HTR-8/SVneo (cell line): ENCODE measurements around the gene B9D2.
"Not testable (repeated sequence)": the region's sequence is repeated elsewhere in the genome, so short reads cannot be mapped to it uniquely, and the experiment has no call there.

Experiments used
- DNase-seq: peaks from one replicate; pipeline ENCODE4 v3.0.0; 2011; ENCODE audit warnings: low spot score, mixed read lengths; ENCODE audit not compliant: insufficient read length
- FAIRE-seq: peaks from 2 replicates; lab custom pipeline; 2011; peaks lifted over from hg19 to GRCh38; lab: Jason Lieb, UNC

Gene B9D2

GRCh38 chr19:41392775-41393174 lies 28.8 kb upstream of the B9D2 start:
- FAIRE-seq (no peak), DNase-seq (no peak)

- FAIRE-seq (no peak), DNase-seq (no peak)
Measured at GRCh38 chr19:41391618-41392017, 27.7 kb upstream of the B9D2 start.

- FAIRE-seq (no peak), DNase-seq (no peak)
Measured at GRCh38 chr19:41386442-41386841, 22.5 kb upstream of the B9D2 start.

GRCh38 chr19:41384351-41384750 lies 20.4 kb upstream of the B9D2 start:
- no peak for FAIRE-seq
- DNase-seq, result no peak

- FAIRE-seq, DNase-seq: not testable (repeated sequence)
Measured at GRCh38 chr19:41381536-41381935, 17.6 kb upstream of the B9D2 start.

- DNase-seq (no peak), FAIRE-seq (no peak)
Measured at GRCh38 chr19:41377977-41378709, 14.2 kb upstream of the B9D2 start.

- DNase-seq, result no peak
- FAIRE-seq, result peak; percentile 70
Measured at GRCh38 chr19:41376998-41377365, 13.0 kb upstream of the B9D2 start.

- DNase-seq, result peak; percentile 35
- FAIRE-seq, result peak; percentile 31
Measured at GRCh38 chr19:41376241-41376997, 12.5 kb upstream of the B9D2 start, which contains the start of gene TMEM91. TMEM91 (plus strand) TSS chr19:41376533; CDS start chr19:41378310, 1,777 bp downstream.

- peak; percentile 31 for DNase-seq
- no peak for FAIRE-seq
Measured at GRCh38 chr19:41373993-41374392, 10.0 kb upstream of the B9D2 start.

- FAIRE-seq (no peak), DNase-seq (no peak)
Measured at GRCh38 chr19:41372501-41372900, 8.6 kb upstream of the B9D2 start.

GRCh38 chr19:41371541-41371940 lies 7.6 kb upstream of the B9D2 start:
- no peak for FAIRE-seq
- no peak for DNase-seq

- DNase-seq, FAIRE-seq: not testable (repeated sequence)
Measured at GRCh38 chr19:41371119-41371518, 7.2 kb upstream of the B9D2 start.

- DNase-seq (no peak), FAIRE-seq (no peak)
Measured at GRCh38 chr19:41369769-41370168, 5.8 kb upstream of the B9D2 start.

GRCh38 chr19:41367848-41368301 lies 3.9 kb upstream of the B9D2 start:
- DNase-seq, result peak; percentile 47

GRCh38 chr19:41366089-41366488 lies 2.1 kb upstream of the B9D2 start:
- DNase-seq (peak; percentile 12), FAIRE-seq (no peak)

More at GRCh38 chr19:41367848-41368301, 3.9 kb upstream of the B9D2 start:
- no peak for FAIRE-seq

GRCh38 chr19:41364524-41365391 lies 809 bp upstream of the B9D2 start:
- DNase-seq, result no peak

GRCh38 chr19:41363371-41363752 lies 587 bp downstream of the B9D2 start:
- no peak for DNase-seq
- FAIRE-seq, result no peak

More at GRCh38 chr19:41364524-41365391, 809 bp upstream of the B9D2 start:
- no peak for FAIRE-seq

- FAIRE-seq, result no peak
- no peak for DNase-seq
Measured at GRCh38 chr19:41362143-41362847, 1.7 kb downstream of the B9D2 start.

GRCh38 chr19:41359741-41360140 lies 4.2 kb downstream of the B9D2 start:
- DNase-seq, result no peak

GRCh38 chr19:41357746-41358145 lies 6.2 kb downstream of the B9D2 start:
- FAIRE-seq (no peak), DNase-seq (no peak)

More at GRCh38 chr19:41359741-41360140, 4.2 kb downstream of the B9D2 start:
- FAIRE-seq, result no peak
